H1 (cell line): ENCODE data around the gene NKAIN2. TPM values are rescaled to one million over a fixed set of nuclear protein-coding genes. Genes with fewer than 3 reads are reported as not detected.

Experiments used
- CTCF ChIA-PET: fragments of 300-600 bp; sonication (Branson Sonifier 250); formaldehyde crosslinking; loops from one replicate; lab custom pipeline; 2021; ENCODE audit not compliant: partially characterized antibody; lab: Charles Lee
- POLR2A ChIA-PET: fragments of 300-600 bp; sonication (Branson Sonifier 250); formaldehyde crosslinking; loops from one replicate; lab custom pipeline; 2021; ENCODE audit warnings: inconsistent platforms; ENCODE audit not compliant: partially characterized antibody; lab: Charles Lee
- DNase-seq, 2 experiments: peaks; one replicate each; pipeline versions ENCODE4 v3.0.0 to v3.0.0-alpha.2; 2010 to 2022; ENCODE audit warnings: low spot score in 2 of 2, low read depth in 1 of 2, mixed read lengths in 1 of 2
- FAIRE-seq: peaks from 2 replicates; lab custom pipeline; 2011; peaks lifted over from hg19 to GRCh38; lab: Jason Lieb, UNC
- H2AFZ ChIP-seq: 2 replicates; pipeline ENCODE4 v1.8.1; 2012; ENCODE audit warnings: low read length, inconsistent platforms
- H2AK5ac ChIP-seq: 2 replicates; pipeline ENCODE4 v1.6.1; 2013; ENCODE audit warnings: low read depth, low read length
- H2BK120ac ChIP-seq: replicated peaks from 2 replicates; pipeline ENCODE3; 2013; ENCODE audit warnings: low read depth, low read length, inconsistent platforms
- H2BK12ac ChIP-seq: 2 replicates; pipeline ENCODE4 v1.6.1; 2013; ENCODE audit warnings: low read depth, low read length
- H2BK15ac ChIP-seq: 2 replicates; pipeline ENCODE4 v1.6.1; 2013; ENCODE audit warnings: low read length
- H2BK20ac ChIP-seq: 2 replicates; pipeline ENCODE4 v1.6.1; 2013; ENCODE audit warnings: low read length
- H2BK5ac ChIP-seq: 2 replicates; pipeline ENCODE4 v1.6.1; 2013; ENCODE audit warnings: low read depth, low read length
- H3K14ac ChIP-seq: 2 replicates; pipeline ENCODE4 v1.6.1; 2013; ENCODE audit warnings: inconsistent platforms; ENCODE audit not compliant: insufficient read length
- H3K18ac ChIP-seq: 2 replicates; pipeline ENCODE4 v1.6.1; 2013; ENCODE audit warnings: low read length; ENCODE audit errors: extremely low read depth
- H3K23ac ChIP-seq: 2 replicates; pipeline ENCODE4 v1.6.1; 2013; ENCODE audit warnings: inconsistent platforms; ENCODE audit not compliant: insufficient read length
- H3K23me2 ChIP-seq: 2 replicates; pipeline ENCODE4 v1.6.1; 2013; ENCODE audit warnings: low read depth, low read length
- H3K27ac ChIP-seq: 2 replicates; pipeline ENCODE4 v1.6.1; 2011; ENCODE audit warnings: low read depth, low read length, inconsistent platforms
- H3K27me3 ChIP-seq, 4 experiments: replicated peaks in 1 of 4; 1 replicate in 1 of 4; 2 replicates in 3 of 4; pipeline versions ENCODE4 v1.6.1 to v1.8.1; 2011 to 2013; ENCODE audit warnings: low read length in 3 of 4, mild to moderate bottlenecking in 3 of 4, inconsistent platforms in 2 of 4, mixed read lengths in 2 of 4, moderate library complexity in 1 of 4; ENCODE audit not compliant: control insufficient read depth in 3 of 4, insufficient read depth in 3 of 4; ENCODE audit errors: extremely low read depth in 1 of 4
- H3K36me3 ChIP-seq, 4 experiments: 2 replicates each; pipeline versions ENCODE4 v1.6.1 to v1.8.1; 2011 to 2013; ENCODE audit warnings: mild to moderate bottlenecking in 4 of 4, low read length in 3 of 4, moderate library complexity in 2 of 4, control low read depth in 1 of 4, inconsistent platforms in 1 of 4; ENCODE audit not compliant: insufficient read depth in 4 of 4, control insufficient read depth in 2 of 4
- H3K4ac ChIP-seq: replicated peaks from 2 replicates; pipeline ENCODE3; 2013; ENCODE audit warnings: low read length, low read depth, mixed read lengths, inconsistent platforms; ENCODE audit not compliant: insufficient read length
- H3K4me1 ChIP-seq, 4 experiments: replicated peaks in 1 of 4; 1 replicate in 1 of 4; 2 replicates in 3 of 4; pipeline versions ENCODE4 v1.6.1 to v1.8.1; 2011 to 2013; ENCODE audit warnings: low read length in 3 of 4, inconsistent platforms in 2 of 4, mixed read lengths in 1 of 4; ENCODE audit not compliant: insufficient read depth in 4 of 4, control insufficient read depth in 3 of 4
- H3K4me2 ChIP-seq, 2 experiments: 2 replicates each; pipeline versions ENCODE4 v1.6.1 to v1.8.1; 2011 to 2013; ENCODE audit warnings: low read depth in 2 of 2, low read length in 2 of 2, control low read depth in 1 of 2, inconsistent platforms in 1 of 2, mild to moderate bottlenecking in 1 of 2; ENCODE audit not compliant: insufficient read depth in 1 of 2
- H3K4me3 ChIP-seq, 4 experiments: fragments of 200-600, 300-600 bp in 1 of 4; sonication (generic), shearing (Covaris generic), sonication (Bioruptor Twin) in 1 of 4; 2 replicates each; pipeline versions ENCODE4 v1.5.1 to v1.8.1; 2011 to 2016; ENCODE audit warnings: low read length in 4 of 4, low read depth in 3 of 4, control low read depth in 2 of 4, inconsistent platforms in 2 of 4, mild to moderate bottlenecking in 2 of 4, mixed read lengths in 1 of 4, moderate library complexity in 1 of 4; ENCODE audit not compliant: insufficient read depth in 2 of 4; ENCODE audit errors: extremely low read depth in 1 of 4
- H3K56ac ChIP-seq: replicated peaks from 2 replicates; pipeline ENCODE3; 2013; ENCODE audit warnings: low read depth, mild to moderate bottlenecking, mixed read lengths, low read length, inconsistent platforms; ENCODE audit not compliant: insufficient read length
- H3K79me1 ChIP-seq: 2 replicates; pipeline ENCODE4 v1.6.1; 2013; ENCODE audit warnings: low read depth, low read length, control low read depth
- H3K79me2 ChIP-seq, 2 experiments: 2 replicates each; pipeline versions ENCODE4 v1.6.1 to v1.8.1; 2012 to 2013; ENCODE audit warnings: low read length in 2 of 2, mild to moderate bottlenecking in 2 of 2, inconsistent platforms in 1 of 2; ENCODE audit not compliant: insufficient read depth in 2 of 2, control insufficient read depth in 1 of 2
- H3K9ac ChIP-seq, 4 experiments: replicated peaks in 1 of 4; 1 replicate in 1 of 4; 2 replicates in 3 of 4; pipeline versions ENCODE4 v1.6.1 to v1.8.1; 2011 to 2013; ENCODE audit warnings: low read depth in 3 of 4, low read length in 3 of 4, control low read depth in 2 of 4, mild to moderate bottlenecking in 2 of 4, moderate library complexity in 2 of 4, inconsistent platforms in 1 of 4; ENCODE audit errors: extremely low read depth in 1 of 4
- H3K9me3 ChIP-seq, 2 experiments: 2 replicates each; pipeline versions ENCODE4 v1.6.1 to v1.8.1; 2012 to 2013; ENCODE audit warnings: mild to moderate bottlenecking in 2 of 2, moderate library complexity in 2 of 2, control low read depth in 1 of 2, inconsistent platforms in 1 of 2, low read depth in 1 of 2, low read length in 1 of 2, mixed read lengths in 1 of 2; ENCODE audit not compliant: insufficient read depth in 2 of 2
- H4K20me1 ChIP-seq, 2 experiments: replicated peaks in 1 of 2; 2 replicates each; pipeline versions ENCODE3 to v1.8.1; 2011 to 2013; ENCODE audit warnings: inconsistent platforms in 2 of 2, low read length in 2 of 2, mild to moderate bottlenecking in 1 of 2; ENCODE audit not compliant: insufficient read depth in 2 of 2, control insufficient read depth in 1 of 2
- H4K5ac ChIP-seq: 2 replicates; pipeline ENCODE4 v1.6.1; 2013; ENCODE audit warnings: low read length, low read depth, mixed read lengths, inconsistent platforms; ENCODE audit not compliant: insufficient read length
- H4K8ac ChIP-seq: 2 replicates; pipeline ENCODE4 v1.8.0; 2013; ENCODE audit warnings: mild to moderate bottlenecking, moderate library complexity, low read length, inconsistent platforms; ENCODE audit not compliant: insufficient read depth; ENCODE audit errors: extremely low read depth
- H4K91ac ChIP-seq: replicated peaks from 2 replicates; pipeline ENCODE3; 2013; ENCODE audit warnings: low read length, mixed read lengths, inconsistent platforms; ENCODE audit not compliant: insufficient read length
- SP2 ChIP-seq: IDR thresholded peaks from 2 replicates; pipeline ENCODE4 v1.6.1; 2012; ENCODE audit warnings: mild to moderate bottlenecking, low read length, inconsistent platforms
- WGBS, 2 experiments: shearing (Covaris generic) in 1 of 2; methylation state at CpG; one replicate each; pipeline versions ENCODE4 v1.1.6 to v1.1.7; 2013 to 2015; ENCODE audit warnings: low lambda C conversion rate in 2 of 2, mixed read lengths in 2 of 2, inconsistent platforms in 1 of 2, low coverage in 1 of 2, missing lambda C conversion rate in 1 of 2; ENCODE audit not compliant: insufficient replicate concordance in 2 of 2, insufficient coverage in 1 of 2, insufficient read length in 1 of 2; ENCODE audit errors: extremely low coverage in 1 of 2, missing lambda C conversion rate in 1 of 2; 5-methylcytosine and 5-hydroxymethylcytosine counted together
- polyA plus RNA-seq, 7 experiments: library from polyadenylated mRNA; depleted of rRNA in 3 of 7; stranded (reverse) in 5 of 7; unstranded in 2 of 7; fragments of >200 nt in 5 of 7; fragments of 200-250 nt in 2 of 7; gene quantifications; 1 replicate in 5 of 7; 2 replicates in 1 of 7; 4 replicates in 1 of 7; pipeline versions ENCODE4 v1.2.1 to v1.2.3, GENCODE V29; 2011 to 2013; ENCODE audit warnings: missing spikeins in 2 of 7, mixed read lengths in 2 of 7
- total RNA-seq: library from RNA; stranded (reverse); fragmentation: NEBNext Ultra II Directional; extraction: Animal tissue kit (Norgen Biotek cat#: 25700); gene quantifications from 2 replicates; pipeline ENCODE4 v1.2.1, GENCODE V29; 2021
- TF ChIP-seq, protein P1 (sequence below): IDR thresholded peaks from 2 replicates; pipeline ENCODE4 v1.6.1; 2011; ENCODE audit warnings: low read depth, mild to moderate bottlenecking, low read length; ENCODE audit not compliant: insufficient read depth

Gene NKAIN2
- total and polyA plus RNA-seq, 2 of the 8 experiments (the other 6 are each of a cell fraction or from before 2014, with no cell fraction given): 0.20 to 0.34 TPM

GRCh38 chr6:123829302-123829953, 25.8 kb downstream of the NKAIN2 start:
- no peak for FAIRE-seq
- no peak for DNase-seq
- Histone ChIP-seq H3K4me2 (no peak overlapping the region), H3K4me1 (peaks cover 0 to 4% (median 2%) of the 10 kb centered on the region in 4 experiments; a peak in 3 of 7 replicates), H3K56ac (no peak overlapping the region), H3K18ac (no peak overlapping the region), H3K9ac (no peak overlapping the region), H3K79me2 (no peaks in the 10 kb centered on the region), H3K4ac (no peak overlapping the region), H2BK15ac (no peak overlapping the region), H2BK20ac (no peak overlapping the region), H3K23me2 (no peaks in the 10 kb centered on the region), H3K27ac (no peak overlapping the region), H2BK12ac (no peak overlapping the region), H2AFZ (no peak overlapping the region), H3K14ac (no peak overlapping the region), H2BK120ac (no peak overlapping the region), H4K20me1 (no peaks in the 10 kb centered on the region), H4K5ac (no peak overlapping the region), H3K36me3 (no peaks in the 10 kb centered on the region), H4K91ac (no peak overlapping the region), H3K9me3 (no peaks in the 10 kb centered on the region), H4K8ac (no peak overlapping the region), H2BK5ac (no peak overlapping the region), H3K23ac (no peak overlapping the region), H3K4me3 (no peak overlapping the region), H2AK5ac (no peak overlapping the region), H3K79me1 (no peaks in the 10 kb centered on the region), H3K27me3 (no peaks in the 10 kb centered on the region)
- no peak for TF ChIP-seq SP2
- TF ChIP-seq, protein P1, sequence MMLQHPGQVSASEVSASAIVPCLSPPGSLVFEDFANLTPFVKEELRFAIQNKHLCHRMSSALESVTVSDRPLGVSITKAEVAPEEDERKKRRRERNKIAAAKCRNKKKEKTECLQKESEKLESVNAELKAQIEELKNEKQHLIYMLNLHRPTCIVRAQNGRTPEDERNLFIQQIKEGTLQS: no peak
- WGBS, 2 experiments: 82% methylated on average over 3 of the region's 3 CpGs; no CpG with 5 or more reads in 1 of the 2 experiments
- POLR2A ChIA-PET: no interaction called here
- CTCF ChIA-PET: interaction anchor here (0.7 to 1.0 kb wide), 2 partner anchors 18 to 133 kb away, joined by 3 read pairs; no protein-coding TSS in a partner anchor
